Body of pancreas (tissue), 4 donors: Measurements from ENCODE around the gene RAPGEF4.

ENCODE experiments used
- POLR2A ChIP-seq, 3 donors: fragments of 450-650 bp; IDR thresholded peaks; one replicate each; pipeline ENCODE4 v1.6.1; 2016; ENCODE audit warnings: antibody characterized with exemption in 3 of 3, mild to moderate bottlenecking in 2 of 3
- TF ChIP-seq, protein P1 (sequence below), 7 experiments: fragments of 450-650 bp in 4 of 7; fragments of 200-600 bp in 3 of 7; sonication (generic) in 3 of 7; IDR thresholded peaks; one replicate each; pipeline ENCODE4 v1.5.1; 2016 to 2019; ENCODE audit warnings: antibody characterized with exemption in 7 of 7

- TF ChIP-seq, protein P1, sequence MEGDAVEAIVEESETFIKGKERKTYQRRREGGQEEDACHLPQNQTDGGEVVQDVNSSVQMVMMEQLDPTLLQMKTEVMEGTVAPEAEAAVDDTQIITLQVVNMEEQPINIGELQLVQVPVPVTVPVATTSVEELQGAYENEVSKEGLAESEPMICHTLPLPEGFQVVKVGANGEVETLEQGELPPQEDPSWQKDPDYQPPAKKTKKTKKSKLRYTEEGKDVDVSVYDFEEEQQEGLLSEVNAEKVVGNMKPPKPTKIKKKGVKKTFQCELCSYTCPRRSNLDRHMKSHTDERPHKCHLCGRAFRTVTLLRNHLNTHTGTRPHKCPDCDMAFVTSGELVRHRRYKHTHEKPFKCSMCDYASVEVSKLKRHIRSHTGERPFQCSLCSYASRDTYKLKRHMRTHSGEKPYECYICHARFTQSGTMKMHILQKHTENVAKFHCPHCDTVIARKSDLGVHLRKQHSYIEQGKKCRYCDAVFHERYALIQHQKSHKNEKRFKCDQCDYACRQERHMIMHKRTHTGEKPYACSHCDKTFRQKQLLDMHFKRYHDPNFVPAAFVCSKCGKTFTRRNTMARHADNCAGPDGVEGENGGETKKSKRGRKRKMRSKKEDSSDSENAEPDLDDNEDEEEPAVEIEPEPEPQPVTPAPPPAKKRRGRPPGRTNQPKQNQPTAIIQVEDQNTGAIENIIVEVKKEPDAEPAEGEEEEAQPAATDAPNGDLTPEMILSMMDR (IDR thresholded peaks at IDR 0.05): no peak
- no peak for TF ChIP-seq POLR2A (IDR thresholded peaks at IDR 0.05)
These were observed 37.0 kb downstream of the RAPGEF4 start for GRCh38 chr2:172772633-172773032.
